Measurements from ENCODE around the gene MAP3K12.

The MAP3K12 gene

GRCh38 chr12:53474819-53475218 lies 24.4 kb downstream of the MAP3K12 start:
- no peak for DNase-seq (ENCODE audit: insufficient read length, low spot score)
- FAIRE-seq: no peak
- TF ChIP-seq, protein P1, sequence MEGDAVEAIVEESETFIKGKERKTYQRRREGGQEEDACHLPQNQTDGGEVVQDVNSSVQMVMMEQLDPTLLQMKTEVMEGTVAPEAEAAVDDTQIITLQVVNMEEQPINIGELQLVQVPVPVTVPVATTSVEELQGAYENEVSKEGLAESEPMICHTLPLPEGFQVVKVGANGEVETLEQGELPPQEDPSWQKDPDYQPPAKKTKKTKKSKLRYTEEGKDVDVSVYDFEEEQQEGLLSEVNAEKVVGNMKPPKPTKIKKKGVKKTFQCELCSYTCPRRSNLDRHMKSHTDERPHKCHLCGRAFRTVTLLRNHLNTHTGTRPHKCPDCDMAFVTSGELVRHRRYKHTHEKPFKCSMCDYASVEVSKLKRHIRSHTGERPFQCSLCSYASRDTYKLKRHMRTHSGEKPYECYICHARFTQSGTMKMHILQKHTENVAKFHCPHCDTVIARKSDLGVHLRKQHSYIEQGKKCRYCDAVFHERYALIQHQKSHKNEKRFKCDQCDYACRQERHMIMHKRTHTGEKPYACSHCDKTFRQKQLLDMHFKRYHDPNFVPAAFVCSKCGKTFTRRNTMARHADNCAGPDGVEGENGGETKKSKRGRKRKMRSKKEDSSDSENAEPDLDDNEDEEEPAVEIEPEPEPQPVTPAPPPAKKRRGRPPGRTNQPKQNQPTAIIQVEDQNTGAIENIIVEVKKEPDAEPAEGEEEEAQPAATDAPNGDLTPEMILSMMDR (IDR thresholded peaks at IDR 0.05; ENCODE audit: insufficient read depth, missing control alignments): no peak

DNA sequence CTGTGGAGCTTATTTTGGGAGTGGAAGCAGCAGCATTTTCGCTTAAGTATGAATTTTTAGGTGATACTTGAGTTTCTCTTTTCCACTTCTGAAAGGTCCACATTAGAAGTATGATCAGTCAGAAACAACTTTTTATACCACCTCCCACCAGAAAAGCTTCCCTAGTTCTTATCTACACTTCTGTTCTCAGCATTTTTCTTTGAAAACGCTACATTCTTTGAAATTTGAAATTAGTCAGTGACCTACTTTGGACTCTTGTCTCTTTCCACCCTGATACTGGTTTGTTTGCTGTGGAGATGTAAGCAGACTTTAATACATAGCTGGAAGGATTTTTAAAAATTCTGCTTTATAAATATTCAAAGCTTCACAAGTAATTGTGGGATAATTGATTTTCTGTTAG lies 25.2 kb downstream of the MAP3K12 start:
- DNase-seq (ENCODE audit: insufficient read length, low spot score): no peak
- TF ChIP-seq, protein P1 (IDR thresholded peaks at IDR 0.05; ENCODE audit: insufficient read depth, missing control alignments): no peak
- FAIRE-seq: no peak

DNA sequence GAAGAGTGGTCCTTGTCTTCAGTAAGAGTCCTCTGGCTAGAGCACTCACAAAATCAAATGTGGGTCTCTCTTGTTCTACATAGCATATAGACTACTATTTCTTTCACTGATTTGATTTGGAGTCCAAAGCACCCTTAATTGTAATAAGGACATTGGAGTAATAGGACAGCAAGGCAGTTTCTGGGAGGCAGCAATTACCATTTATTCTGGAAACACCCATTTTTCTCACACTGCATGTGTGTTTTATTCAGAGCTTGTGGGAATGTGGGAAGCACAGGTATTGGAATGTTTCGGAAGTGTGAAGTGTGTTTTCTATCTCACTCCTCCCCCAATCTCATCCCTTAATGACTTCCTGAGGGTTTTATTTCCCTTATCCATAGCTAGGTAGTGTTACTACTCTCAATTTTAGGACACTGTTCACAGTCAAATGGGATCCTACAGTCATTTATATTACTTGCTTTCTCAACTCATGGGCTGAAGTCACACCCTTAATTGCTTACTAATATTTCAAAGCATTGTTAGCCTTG lies 27.1 kb downstream of the MAP3K12 start:
- TF ChIP-seq, protein P1 (IDR thresholded peaks at IDR 0.05; ENCODE audit: insufficient read depth, missing control alignments): no peak

GRCh38 chr12:53468282-53468681 lies 31.0 kb downstream of the MAP3K12 start:
- TF ChIP-seq, protein P1 (IDR thresholded peaks at IDR 0.05; ENCODE audit: insufficient read depth, missing control alignments): no peak
- no peak for DNase-seq (ENCODE audit: insufficient read length, low spot score)
- no peak for FAIRE-seq

More for the DNA sequence above, 27.1 kb downstream of the MAP3K12 start:
- DNase-seq (ENCODE audit: insufficient read length, low spot score) (no peak), FAIRE-seq (no peak)

DNA sequence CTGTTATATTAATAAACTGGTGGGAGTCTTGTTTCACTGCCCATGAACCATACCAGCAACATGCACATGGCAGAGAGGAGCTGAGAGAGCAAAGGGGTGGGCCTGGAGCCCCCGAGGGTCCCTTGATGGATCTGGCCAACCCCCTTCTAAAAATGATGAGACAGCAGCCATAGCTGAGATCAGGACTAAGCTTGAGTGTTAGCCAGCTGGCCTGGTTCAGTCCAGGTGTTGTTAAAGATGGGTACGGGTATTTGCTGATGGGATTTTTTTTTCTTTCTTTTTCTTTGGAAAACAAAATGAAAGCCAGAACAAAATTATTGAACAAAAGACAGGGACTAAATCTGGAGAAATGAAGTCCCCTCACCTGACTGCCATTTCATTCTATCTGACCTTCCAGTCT lies 31.4 kb downstream of the MAP3K12 start:
- DNase-seq (ENCODE audit: insufficient read length, low spot score) (no peak), FAIRE-seq (no peak)
- TF ChIP-seq, protein P1 (IDR thresholded peaks at IDR 0.05; ENCODE audit: insufficient read depth, missing control alignments): no peak

DNA sequence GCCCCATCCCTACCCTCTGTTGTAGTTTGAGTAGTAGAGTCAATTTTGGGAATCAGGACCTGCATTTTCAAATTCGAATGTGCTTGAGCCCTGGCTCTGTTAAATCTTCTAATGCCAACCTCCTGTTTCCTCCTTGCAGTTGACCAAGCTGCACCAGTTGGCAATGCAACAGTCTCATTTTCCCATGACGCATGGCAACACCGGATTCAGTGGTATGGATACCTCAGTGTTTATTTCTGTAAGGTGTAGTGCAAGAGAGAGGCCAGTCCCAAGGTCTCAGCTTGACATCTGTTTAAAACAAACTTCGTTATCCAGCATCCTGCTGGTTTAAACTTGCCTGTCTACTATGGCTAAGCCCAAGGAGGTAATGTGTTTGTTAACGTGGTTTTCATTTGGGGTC lies 32.2 kb downstream of the MAP3K12 start:
- no peak for FAIRE-seq
- TF ChIP-seq, protein P1 (IDR thresholded peaks at IDR 0.05; ENCODE audit: insufficient read depth, missing control alignments): no peak
- DNase-seq (ENCODE audit: insufficient read length, low spot score): no peak

DNA sequence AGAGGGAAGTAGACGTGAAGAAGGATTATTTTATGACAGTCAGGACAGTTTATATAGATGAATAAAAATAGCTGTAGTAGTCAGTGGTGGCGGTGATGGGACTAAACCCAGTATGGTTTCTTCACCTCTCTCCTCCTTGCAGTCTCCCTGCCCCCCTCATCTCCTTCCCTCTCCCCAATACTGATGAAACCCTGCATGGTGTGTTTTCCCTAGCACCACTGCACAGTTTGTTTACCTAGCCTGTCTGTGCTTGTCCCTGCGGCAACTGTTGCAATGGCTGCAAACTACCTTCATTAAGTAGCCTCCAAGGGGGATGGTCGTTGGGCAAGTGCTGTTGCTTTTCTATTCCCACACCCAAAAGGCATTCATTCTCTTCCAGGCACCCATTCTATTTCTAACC lies 32.6 kb downstream of the MAP3K12 start:
- FAIRE-seq: no peak
- TF ChIP-seq, protein P1 (IDR thresholded peaks at IDR 0.05; ENCODE audit: insufficient read depth, missing control alignments): no peak
- no peak for DNase-seq (ENCODE audit: insufficient read length, low spot score)

Measured in D721Med (cell line).